AG09319 (cell line): Measurements from ENCODE around the gene PIK3IP1.
"Not testable (repeated sequence)": the region's sequence is repeated elsewhere in the genome, so short reads cannot be mapped to it uniquely, and the experiment has no call there.

Source experiments
- DNase-seq: peaks from one replicate; pipeline ENCODE4 v3.0.0-alpha.2; 2010; ENCODE audit warnings: low read depth; ENCODE audit errors: extremely low read depth
- CTCF ChIP-seq: IDR thresholded peaks from 2 replicates; pipeline ENCODE4 v1.5.1; 2011; ENCODE audit warnings: low read depth, mild to moderate bottlenecking, inconsistent platforms, low read length, moderate library complexity

Gene PIK3IP1

GRCh38 chr22:31238057-31238456 lies 54.2 kb downstream of the PIK3IP1 start:
- DNase-seq: no peak
- no peak for TF ChIP-seq CTCF

- not testable (repeated sequence) for DNase-seq
These were observed 56.2 kb downstream of the PIK3IP1 start for GRCh38 chr22:31236044-31236443.

- no peak for DNase-seq
- TF ChIP-seq CTCF: no peak
These were observed 57.2 kb downstream of the PIK3IP1 start for GRCh38 chr22:31235081-31235480.

GRCh38 chr22:31233001-31233400 lies 59.3 kb downstream of the PIK3IP1 start:
- no peak for TF ChIP-seq CTCF
- no peak for DNase-seq
